Small intestine (tissue), 7 donors: ENCODE data around the gene SOX13. TPM values are rescaled to one million over a fixed set of nuclear protein-coding genes. Genes with fewer than 3 reads are reported as not detected.
A peak's percentile ranks its signal among the peaks of the same experiment; 100 is the strongest.

Experiments used
- DNase-seq, 2 donors: peaks; one replicate each; pipeline versions ENCODE4 v3.0.0 to v3.0.0-alpha.2; 2013
- FAIRE-seq: peaks from 2 replicates; lab custom pipeline; 2012; peaks lifted over from hg19 to GRCh38; lab: Jason Lieb, UNC
- H3K27ac ChIP-seq, 3 donors: one replicate each; pipeline ENCODE4 v1.5.1; 2013; ENCODE audit warnings: low read length in 2 of 3, mild to moderate bottlenecking in 2 of 3, control low read depth in 1 of 3, inconsistent platforms in 1 of 3, low read depth in 1 of 3, moderate library complexity in 1 of 3
- H3K27me3 ChIP-seq, 3 donors: one replicate each; pipeline ENCODE4 v1.6.1; 2013; ENCODE audit warnings: low read length in 3 of 3, inconsistent platforms in 1 of 3; ENCODE audit not compliant: control insufficient read depth in 3 of 3, insufficient read depth in 3 of 3
- H3K36me3 ChIP-seq, 3 donors: one replicate each; pipeline ENCODE4 v1.6.1; 2013; ENCODE audit warnings: low read length in 3 of 3, inconsistent platforms in 1 of 3, low read depth in 1 of 3, mild to moderate bottlenecking in 1 of 3, moderate library complexity in 1 of 3; ENCODE audit not compliant: control insufficient read depth in 3 of 3, insufficient read depth in 2 of 3
- H3K4me1 ChIP-seq, 3 donors: one replicate each; pipeline ENCODE4 v1.6.1; 2013; ENCODE audit warnings: low read length in 2 of 3, inconsistent platforms in 1 of 3, low read depth in 1 of 3, mild to moderate bottlenecking in 1 of 3, moderate library complexity in 1 of 3; ENCODE audit not compliant: control insufficient read depth in 3 of 3, insufficient read depth in 2 of 3
- H3K4me3 ChIP-seq, 3 donors: one replicate each; pipeline ENCODE4 v1.5.1; 2013; ENCODE audit warnings: low read length in 3 of 3, control low read depth in 1 of 3, inconsistent platforms in 1 of 3, low read depth in 1 of 3, mild to moderate bottlenecking in 1 of 3, moderate library complexity in 1 of 3
- H3K9me3 ChIP-seq, 2 donors: one replicate each; pipeline ENCODE4 v1.6.1; 2013; ENCODE audit warnings: low read depth in 1 of 2, low read length in 1 of 2; ENCODE audit not compliant: control insufficient read depth in 2 of 2, insufficient read depth in 1 of 2
- WGBS, 3 donors: extraction: QIAGEN DNeasy Blood & Tissue Kit; methylation state at CpG; one replicate each; pipeline ENCODE4 v1.1.7; 2013; 5-methylcytosine and 5-hydroxymethylcytosine counted together
- polyA plus RNA-seq, 4 donors: library from polyadenylated mRNA; stranded (reverse) in 3 of 4; unstranded in 1 of 4; fragments of 200-250 nt in 3 of 4; fragments of 120-200 nt in 1 of 4; gene quantifications; one replicate each; pipeline versions ENCODE4 v1.2.1 to v1.2.3, GENCODE V29; 2013
- donor health status: healthy with polysubstance abuse.
- donor health status: control.
- donor health status: control.
- donor health status: Bipolar disorder and iron deficiency.
- donor health status: healthy.

The SOX13 gene
- polyA plus RNA-seq, 4 donors = 12.4 to 43.7 (median 18.6) TPM

GRCh38 chr1:204091787-204092312 lies 18.9 kb downstream of the SOX13 start:
- no peak for DNase-seq
- Histone ChIP-seq H3K4me3 (no peak overlapping the region), H3K36me3 (peaks cover 0 to 3% (median 0%) of the 10 kb centered on the region in 3 donors), H3K27me3 (no peaks in the 10 kb centered on the region), H3K27ac (peak overlapping the region in 2 of 3 donors; percentile 80 to 95), H3K4me1 (peaks cover 0 to 40% (median 7%) of the 10 kb centered on the region in 3 donors), H3K9me3 (no peaks in the 10 kb centered on the region)
- WGBS, 3 donors = 79 to 85% (median 85%) methylated on average over 5 of the region's 5 CpGs
- FAIRE-seq = no peak

GRCh38 chr1:204092632-204093420 lies 19.9 kb downstream of the SOX13 start:
- H3K4me1 ChIP-seq = peaks cover 0 to 42% (median 7%) of the 10 kb centered on the region in 3 donors
- H3K4me3 ChIP-seq = no peak overlapping the region
- 36 to 57% (median 46%) methylated on average over 12 of the region's 12 CpGs for WGBS, 3 donors
- H3K9me3 ChIP-seq = no peaks in the 10 kb centered on the region
- peak overlapping the region; percentile 80 to 95 (median 89) for H3K27ac ChIP-seq
- H3K36me3 ChIP-seq = peaks cover 0 to 3% (median 0%) of the 10 kb centered on the region in 3 donors
- H3K27me3 ChIP-seq = no peaks in the 10 kb centered on the region
- FAIRE-seq (no peak), DNase-seq (no peak)

- Histone ChIP-seq H3K4me1 (peaks cover 0 to 42% (median 7%) of the 10 kb centered on the region in 3 donors), H3K9me3 (no peaks in the 10 kb centered on the region), H3K27me3 (no peaks in the 10 kb centered on the region), H3K27ac (peak overlapping the region; percentile 80 to 95 (median 89)), H3K36me3 (peaks cover 0 to 3% (median 0%) of the 10 kb centered on the region in 3 donors), H3K4me3 (no peak overlapping the region)
- WGBS, 3 donors = 4 to 53% (median 32%) methylated on average over 4 of the region's 4 CpGs
- FAIRE-seq (no peak), DNase-seq (peak; percentile 93 to 95)
These were observed 20.5 kb downstream of the SOX13 start for GRCh38 chr1:204093421-204093717.

- no peaks in the 10 kb centered on the region for H3K27me3 ChIP-seq
- H3K4me1 ChIP-seq = peaks cover 0 to 42% (median 7%) of the 10 kb centered on the region in 3 donors
- H3K4me3 ChIP-seq = no peak overlapping the region
- H3K36me3 ChIP-seq = peaks cover 0 to 3% (median 0%) of the 10 kb centered on the region in 3 donors
- 57 to 73% (median 67%) methylated on average over 2 of the region's 2 CpGs for WGBS, 3 donors
- no peak for FAIRE-seq
- DNase-seq = no peak
- H3K9me3 ChIP-seq = no peaks in the 10 kb centered on the region
- H3K27ac ChIP-seq = peak overlapping the region; percentile 80 to 95 (median 89)
These were observed 20.9 kb downstream of the SOX13 start for GRCh38 chr1:204093781-204094180.

- WGBS, 3 donors = 55 to 71% (median 68%) methylated on average over 6 of the region's 6 CpGs
- H3K27me3 ChIP-seq = no peaks in the 10 kb centered on the region
- H3K36me3 ChIP-seq = peaks cover 0 to 3% (median 0%) of the 10 kb centered on the region in 3 donors
- no peak for FAIRE-seq
- H3K4me1 ChIP-seq = peaks cover 0 to 42% (median 7%) of the 10 kb centered on the region in 3 donors
- DNase-seq = no peak
- no peaks in the 10 kb centered on the region for H3K9me3 ChIP-seq
- peak overlapping the region in 2 of 3 donors; percentile 89 to 95 for H3K27ac ChIP-seq
- no peak overlapping the region for H3K4me3 ChIP-seq
These were observed 21.4 kb downstream of the SOX13 start for GRCh38 chr1:204094313-204094729.

- H3K27me3 ChIP-seq = no peaks in the 10 kb centered on the region
- H3K36me3 ChIP-seq = no peaks in the 10 kb centered on the region
- no peak overlapping the region for H3K4me3 ChIP-seq
- H3K4me1 ChIP-seq = peaks cover 0 to 40% (median 7%) of the 10 kb centered on the region in 3 donors
- FAIRE-seq = no peak
- no peaks in the 10 kb centered on the region for H3K9me3 ChIP-seq
- no peak for DNase-seq
- H3K27ac ChIP-seq = peak overlapping the region in 1 of 3 donors; percentile 32
- 69 to 78% (median 73%) methylated on average over 15 of the region's 15 CpGs for WGBS, 3 donors
These were observed 22.1 kb downstream of the SOX13 start for GRCh38 chr1:204094856-204095634.

GRCh38 chr1:204096931-204097330 lies 24.0 kb downstream of the SOX13 start:
- no peak overlapping the region for H3K27ac ChIP-seq
- 65 to 83% (median 78%) methylated on average over 3 of the region's 3 CpGs for WGBS, 3 donors
- no peaks in the 10 kb centered on the region for H3K9me3 ChIP-seq
- peaks cover 0 to 41% (median 8%) of the 10 kb centered on the region in 3 donors for H3K4me1 ChIP-seq
- no peaks in the 10 kb centered on the region for H3K36me3 ChIP-seq
- no peak overlapping the region for H3K4me3 ChIP-seq
- DNase-seq = peak in 1 of 2 donors; percentile 46
- no peak for FAIRE-seq
- H3K27me3 ChIP-seq = no peaks in the 10 kb centered on the region

- FAIRE-seq (no peak), DNase-seq (no peak)
- Histone ChIP-seq H3K4me3 (no peak overlapping the region), H3K9me3 (no peaks in the 10 kb centered on the region), H3K4me1 (peaks cover 8 to 43% (median 22%) of the 10 kb centered on the region in 3 donors), H3K36me3 (no peaks in the 10 kb centered on the region), H3K27ac (no peak overlapping the region), H3K27me3 (no peaks in the 10 kb centered on the region)
- WGBS, 3 donors = 81 to 93% (median 84%) methylated on average over 4 of the region's 4 CpGs
These were observed 25.8 kb downstream of the SOX13 start for GRCh38 chr1:204098683-204099082.
